ENCODE data around the gene PHF2. TPM values are rescaled to one million over a fixed set of nuclear protein-coding genes. Genes with fewer than 3 reads are reported as not detected.
A peak's percentile ranks its signal among the peaks of the same experiment; 100 is the strongest.

PHF2 gene
- total RNA-seq, 1 experiment from 2014 or later: 26.3 TPM

DNA sequence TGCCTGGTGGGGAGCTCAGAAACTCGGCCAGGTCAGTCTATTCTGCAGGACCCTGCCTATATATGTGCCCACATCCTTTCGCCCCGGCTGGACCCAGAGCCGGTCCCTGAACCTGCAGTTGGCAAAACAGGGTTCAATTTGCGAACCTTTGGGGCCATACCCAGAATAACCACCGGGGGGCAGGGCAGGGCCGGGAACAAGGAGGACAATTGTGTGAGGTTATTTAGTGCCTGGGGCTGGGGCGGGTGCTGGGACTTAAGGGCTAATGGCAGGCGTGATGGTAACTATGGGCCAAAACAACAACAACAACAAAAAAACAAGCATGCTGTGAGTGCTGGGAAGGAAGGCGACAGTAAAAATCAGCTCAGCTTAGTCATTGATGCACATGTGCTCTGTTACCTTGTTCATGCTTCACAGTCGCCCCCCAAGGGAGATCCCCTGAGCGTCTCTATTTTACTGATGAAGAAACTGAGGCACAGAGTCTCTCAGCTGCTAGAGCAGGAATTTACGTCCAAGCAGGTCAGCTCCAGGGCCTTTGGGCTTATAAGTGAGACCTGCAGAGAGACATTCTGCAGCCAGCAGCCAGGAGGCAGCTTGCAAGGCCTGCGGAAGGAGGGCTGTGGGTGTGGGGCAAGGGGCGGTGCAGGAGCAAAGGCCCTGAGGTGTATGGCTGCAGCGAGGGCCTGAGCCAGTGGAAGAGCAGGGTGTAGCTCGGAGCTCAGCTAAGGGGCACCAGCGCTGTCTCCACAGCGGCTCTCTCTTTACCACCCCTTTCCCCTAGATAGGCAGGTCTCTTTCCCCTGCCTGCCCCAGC, 106.0 kb downstream of the PHF2 start:
- CTCF ChIA-PET: no interaction called here
- no peak for TF ChIP-seq EZH2 (IDR thresholded peaks at IDR 0.05; ENCODE audit: low read depth)
- TF ChIP-seq, protein P1, sequence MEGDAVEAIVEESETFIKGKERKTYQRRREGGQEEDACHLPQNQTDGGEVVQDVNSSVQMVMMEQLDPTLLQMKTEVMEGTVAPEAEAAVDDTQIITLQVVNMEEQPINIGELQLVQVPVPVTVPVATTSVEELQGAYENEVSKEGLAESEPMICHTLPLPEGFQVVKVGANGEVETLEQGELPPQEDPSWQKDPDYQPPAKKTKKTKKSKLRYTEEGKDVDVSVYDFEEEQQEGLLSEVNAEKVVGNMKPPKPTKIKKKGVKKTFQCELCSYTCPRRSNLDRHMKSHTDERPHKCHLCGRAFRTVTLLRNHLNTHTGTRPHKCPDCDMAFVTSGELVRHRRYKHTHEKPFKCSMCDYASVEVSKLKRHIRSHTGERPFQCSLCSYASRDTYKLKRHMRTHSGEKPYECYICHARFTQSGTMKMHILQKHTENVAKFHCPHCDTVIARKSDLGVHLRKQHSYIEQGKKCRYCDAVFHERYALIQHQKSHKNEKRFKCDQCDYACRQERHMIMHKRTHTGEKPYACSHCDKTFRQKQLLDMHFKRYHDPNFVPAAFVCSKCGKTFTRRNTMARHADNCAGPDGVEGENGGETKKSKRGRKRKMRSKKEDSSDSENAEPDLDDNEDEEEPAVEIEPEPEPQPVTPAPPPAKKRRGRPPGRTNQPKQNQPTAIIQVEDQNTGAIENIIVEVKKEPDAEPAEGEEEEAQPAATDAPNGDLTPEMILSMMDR (conservative IDR thresholded peaks at IDR 0.05): peak; percentile 89
- peak; percentile 68 to 79 for DNase-seq
- no peak overlapping the region for H3K4me2 ChIP-seq
- H3K4me1 ChIP-seq (replicated peaks; ENCODE audit: insufficient read depth): no peaks in the 10 kb centered on the region
- 0 out of 2 replicates have a peak, but pooled peaks cover 5% of the 10 kb centered on the region for H3K27me3 ChIP-seq (ENCODE audit: insufficient read depth, low read depth)
- H3K4me3 ChIP-seq: no peak overlapping the region
- no TSS peak for BruUV-seq (replicated peaks)
- POLR2A ChIA-PET (ENCODE audit: unreplicated experiment): interaction anchor here (0.6 to 0.7 kb wide), 2 partner anchors 149 to 288 kb away, joined by 3 to 8 read pairs; no protein-coding TSS in a partner anchor
- H3K79me2 ChIP-seq (ENCODE audit: low read depth): no peaks in the 10 kb centered on the region
- H3K36me3 ChIP-seq (ENCODE audit: low read depth): no peaks in the 10 kb centered on the region
- no peaks in the 10 kb centered on the region for H3K9me3 ChIP-seq (ENCODE audit: insufficient read depth, low read depth)
- no peaks in the 10 kb centered on the region for H3K9me2 ChIP-seq (ENCODE audit: insufficient read depth)
- intact Hi-C loops (cut with micrococcal nuclease; ENCODE audit: unreplicated experiment): loop anchor here (1.0 to 5.0 kb wide), 6 partner anchors 105 to 854 kb away; partner anchors contain the start of gene PHF2
- no peaks in the 10 kb centered on the region for H4K20me1 ChIP-seq (ENCODE audit: insufficient read depth)
- no peaks in the 10 kb centered on the region for H3F3A ChIP-seq (ENCODE audit: insufficient read depth, low read depth)
- H2AFZ ChIP-seq: no peak overlapping the region
- no peak overlapping the region for H3K27ac ChIP-seq

DNA sequence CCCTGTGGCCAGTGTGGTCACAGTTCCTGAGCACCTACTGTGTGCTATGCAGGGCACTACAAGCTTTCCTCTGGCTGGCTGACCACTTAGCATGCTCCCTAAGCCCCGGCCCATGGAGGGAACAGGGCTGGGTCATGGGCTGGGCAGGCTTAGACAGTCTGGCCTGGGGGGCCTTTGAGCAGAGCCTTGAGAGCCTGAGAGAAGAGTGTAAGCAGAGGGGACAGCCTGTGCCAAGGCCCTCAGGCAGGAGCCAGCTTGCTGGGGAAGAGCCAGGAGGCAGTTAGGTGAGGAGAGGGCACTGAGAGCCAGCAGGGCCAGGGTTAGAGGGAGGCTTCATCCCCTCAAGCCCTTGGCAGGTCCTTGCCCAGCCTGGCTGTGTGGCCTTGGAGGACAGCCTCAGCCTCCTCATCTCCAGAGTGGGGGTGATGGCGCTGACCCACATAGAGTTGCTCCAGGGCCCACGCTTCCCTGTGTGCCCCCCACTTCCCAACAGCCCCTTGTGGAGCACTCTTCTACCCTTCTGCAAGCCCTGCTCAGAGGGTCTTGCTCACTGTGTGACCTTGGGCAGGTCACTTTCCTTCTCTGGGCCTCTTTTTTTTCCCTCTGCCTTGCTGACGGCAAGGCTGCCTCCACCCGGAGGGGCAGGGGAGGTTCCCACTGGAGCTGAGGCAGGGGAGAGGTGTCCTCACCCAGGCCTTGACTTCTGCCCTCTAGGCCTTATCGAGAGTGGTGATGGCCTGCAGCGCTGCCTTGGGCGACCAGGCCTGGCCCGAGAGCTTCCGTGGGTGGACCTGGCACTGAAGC, 107.1 kb downstream of the PHF2 start:
- ChIA-PET POLR2A (ENCODE audit: unreplicated experiment) (no interaction called here), CTCF (interaction anchor here (0.6 kb wide), 1 partner anchor 90 kb away, joined by 20 read pairs; no protein-coding TSS in a partner anchor)
- H3K4me2 ChIP-seq: no peak overlapping the region
- H3K27me3 ChIP-seq (ENCODE audit: insufficient read depth, low read depth): 0 out of 2 replicates have a peak, but pooled peaks cover 5% of the 10 kb centered on the region
- H2AFZ ChIP-seq: no peak overlapping the region
- TF ChIP-seq, protein P1 (conservative IDR thresholded peaks at IDR 0.05): no peak
- TF ChIP-seq EZH2 (IDR thresholded peaks at IDR 0.05; ENCODE audit: low read depth): no peak
- no peaks in the 10 kb centered on the region for H4K20me1 ChIP-seq (ENCODE audit: insufficient read depth)
- H3F3A ChIP-seq (ENCODE audit: insufficient read depth, low read depth): no peaks in the 10 kb centered on the region
- H3K4me1 ChIP-seq (replicated peaks; ENCODE audit: insufficient read depth): no peaks in the 10 kb centered on the region
- intact Hi-C loops (cut with micrococcal nuclease; ENCODE audit: unreplicated experiment): loop anchor here (5.0 kb wide), 2 partner anchors 106 to 384 kb away; partner anchors contain the start of gene PHF2
- no peak overlapping the region for H3K4me3 ChIP-seq
- BruUV-seq (replicated peaks): no TSS peak
- H3K79me2 ChIP-seq (ENCODE audit: low read depth): no peaks in the 10 kb centered on the region
- DNase-seq: no peak
- H3K27ac ChIP-seq: no peak overlapping the region
- no peaks in the 10 kb centered on the region for H3K36me3 ChIP-seq (ENCODE audit: low read depth)
- H3K9me2 ChIP-seq (ENCODE audit: insufficient read depth): no peaks in the 10 kb centered on the region
- no peaks in the 10 kb centered on the region for H3K9me3 ChIP-seq (ENCODE audit: insufficient read depth, low read depth)

DNA sequence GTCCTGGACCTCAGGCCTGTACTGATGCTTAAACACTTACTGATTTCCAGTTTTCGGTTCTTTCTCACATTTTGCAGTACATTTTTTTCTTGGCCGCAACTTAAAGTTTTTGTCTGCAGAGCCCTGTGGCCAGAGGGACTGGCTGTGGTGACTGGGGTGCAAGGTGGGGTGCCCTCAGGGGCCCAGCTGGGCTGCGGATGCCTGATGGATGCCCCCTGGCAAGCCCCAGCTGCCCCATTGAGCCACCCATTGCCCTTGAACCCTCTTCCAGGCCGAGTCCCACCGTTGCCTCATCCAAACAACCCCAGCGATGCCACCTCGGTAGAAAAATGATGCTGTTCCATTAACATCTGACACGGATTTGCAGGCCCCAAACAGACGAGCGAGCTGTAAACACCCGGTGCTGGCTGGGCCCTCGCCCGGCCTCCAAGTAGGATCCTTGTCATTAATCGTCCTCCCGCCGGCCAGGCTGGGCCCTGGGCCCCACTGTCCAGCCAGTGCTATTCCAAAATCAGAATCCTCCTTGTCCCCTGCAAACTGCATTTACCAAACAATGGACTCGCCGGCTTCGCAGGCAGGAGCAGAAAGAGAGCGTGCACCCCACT, 107.9 kb downstream of the PHF2 start:
- peaks cover 3% of the 10 kb centered on the region; the same call in 1 of the 2 replicates for H3K9me2 ChIP-seq (ENCODE audit: insufficient read depth)
- no peaks in the 10 kb centered on the region for H3K36me3 ChIP-seq (ENCODE audit: low read depth)
- no peak for DNase-seq
- H3K4me3 ChIP-seq: no peak overlapping the region
- no TSS peak for BruUV-seq (replicated peaks)
- H4K20me1 ChIP-seq (ENCODE audit: insufficient read depth): no peaks in the 10 kb centered on the region
- no peaks in the 10 kb centered on the region for H3K79me2 ChIP-seq (ENCODE audit: low read depth)
- H2AFZ ChIP-seq: no peak overlapping the region
- intact Hi-C loops (cut with micrococcal nuclease; ENCODE audit: unreplicated experiment): loop anchor here (5.0 kb wide), 2 partner anchors 107 to 383 kb away; partner anchors contain the start of gene PHF2
- no peak overlapping the region for H3K27ac ChIP-seq
- ChIA-PET CTCF (no interaction called here), POLR2A (ENCODE audit: unreplicated experiment) (no interaction called here)
- no peaks in the 10 kb centered on the region for H3F3A ChIP-seq (ENCODE audit: insufficient read depth, low read depth)
- TF ChIP-seq EZH2 (IDR thresholded peaks at IDR 0.05; ENCODE audit: low read depth): no peak
- TF ChIP-seq, protein P1 (conservative IDR thresholded peaks at IDR 0.05): no peak
- 0 out of 2 replicates have a peak, but pooled peaks cover 5% of the 10 kb centered on the region for H3K27me3 ChIP-seq (ENCODE audit: insufficient read depth, low read depth)
- H3K9me3 ChIP-seq (ENCODE audit: insufficient read depth, low read depth): no peaks in the 10 kb centered on the region
- no peak overlapping the region for H3K4me2 ChIP-seq
- H3K4me1 ChIP-seq (replicated peaks; ENCODE audit: insufficient read depth): no peaks in the 10 kb centered on the region
